NCI-H146 (cell line): Measurements from ENCODE around the gene CELF1.

ENCODE experiments used
- DNase-seq: peaks from one replicate; lab custom pipeline; 2025; lab: John Stamatoyannopoulos, UW

Gene CELF1

DNA sequence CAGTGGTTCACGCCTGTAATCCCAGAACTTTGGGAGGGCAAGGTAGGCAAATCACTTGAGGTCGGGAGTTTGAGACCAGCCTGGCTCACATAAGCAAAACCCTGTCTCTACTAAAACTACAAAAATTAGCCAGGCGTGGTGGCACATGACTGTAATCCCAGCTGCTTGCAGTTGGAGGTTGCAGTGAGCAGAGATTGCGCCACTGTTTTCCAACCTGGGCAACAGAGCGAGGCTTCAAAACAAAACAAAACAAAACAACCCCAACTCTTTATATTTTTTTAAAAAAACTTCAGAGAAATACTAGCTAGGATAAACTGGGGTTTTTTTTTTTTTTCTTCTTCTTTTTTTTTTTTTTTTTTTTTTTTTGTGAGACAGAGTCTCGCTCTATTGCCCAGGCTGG, 72.2 kb downstream of the CELF1 start:
- DNase-seq, result no peak

GRCh38 chr11:47478651-47479329, 74.1 kb downstream of the CELF1 start:
- no peak for DNase-seq

GRCh38 chr11:47477753-47478152, 75.2 kb downstream of the CELF1 start:
- no peak for DNase-seq

GRCh38 chr11:47477323-47477722, 75.6 kb downstream of the CELF1 start:
- no peak for DNase-seq

- DNase-seq, result no peak
These were observed 82.3 kb downstream of the CELF1 start for GRCh38 chr11:47470671-47471070.

DNA sequence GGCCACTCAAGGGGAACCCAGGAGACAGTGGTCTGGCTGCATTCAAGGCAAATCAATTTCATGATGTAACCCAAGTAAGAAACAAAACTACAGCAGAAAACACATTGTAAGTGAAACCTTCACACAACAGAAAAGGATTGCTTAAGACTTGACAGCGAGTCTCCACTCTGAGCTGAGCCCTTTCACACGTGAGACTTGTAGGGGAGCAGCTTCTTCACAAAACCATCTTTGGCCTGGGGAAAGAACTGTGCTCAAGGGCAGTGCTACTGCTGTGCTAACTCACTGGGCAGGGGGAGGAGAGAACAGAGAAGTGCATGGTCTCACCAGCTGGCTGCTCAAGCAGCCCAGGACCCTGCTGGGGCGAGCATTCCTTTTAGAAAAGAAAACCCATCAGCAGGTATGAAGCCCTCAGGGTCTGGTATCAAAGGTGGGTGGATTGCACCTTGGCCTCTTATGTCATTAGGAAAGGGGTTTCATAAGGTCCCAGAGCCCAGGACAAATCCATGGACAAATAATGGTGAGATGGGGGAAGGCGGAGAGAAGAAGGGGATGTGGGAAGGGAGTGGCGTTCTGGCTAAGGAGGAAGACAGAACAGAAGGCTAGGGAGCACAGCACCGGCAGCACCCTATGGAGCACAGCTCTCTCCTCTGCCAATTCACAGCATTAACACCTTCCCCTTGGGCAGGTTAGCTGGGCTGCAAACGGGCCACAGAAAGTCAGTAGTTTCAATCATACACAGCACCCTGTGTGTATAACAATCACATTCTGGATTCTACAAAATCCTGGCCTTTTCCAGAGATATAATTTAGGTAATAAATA, 83.4 kb downstream of the CELF1 start:
- no peak for DNase-seq

- DNase-seq, result no peak
These were observed 84.2 kb downstream of the CELF1 start for GRCh38 chr11:47468598-47469214.

GRCh38 chr11:47467357-47467756, 85.6 kb downstream of the CELF1 start:
- DNase-seq, result peak; percentile 91

GRCh38 chr11:47466701-47467250, 86.2 kb downstream of the CELF1 start:
- peak; percentile 88 for DNase-seq

- DNase-seq, result no peak
These were observed 86.7 kb downstream of the CELF1 start for GRCh38 chr11:47466201-47466600.

DNA sequence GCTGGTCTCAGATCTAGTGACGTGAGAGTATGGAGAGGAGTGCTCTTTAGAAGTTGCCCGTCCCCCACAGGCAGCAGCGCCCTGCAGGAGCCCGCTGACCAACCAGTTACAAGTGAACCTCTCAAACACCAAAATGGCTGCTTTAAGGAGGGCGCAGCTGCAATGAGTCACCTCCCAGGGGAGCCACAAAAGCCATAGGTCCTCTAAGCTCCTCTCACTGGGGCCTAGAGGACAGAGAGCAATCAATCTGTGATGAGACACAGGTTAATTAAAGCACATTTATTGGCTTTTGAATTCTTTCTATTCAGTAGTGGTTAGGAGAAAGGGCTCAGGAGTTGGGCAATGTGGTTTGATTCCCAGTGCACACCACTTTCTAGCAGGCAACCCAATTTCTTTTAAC, 88.4 kb downstream of the CELF1 start:
- peak; percentile 57 for DNase-seq

GRCh38 chr11:47461876-47462275, 91.1 kb downstream of the CELF1 start:
- no peak for DNase-seq

- no peak for DNase-seq
These were observed 92.2 kb downstream of the CELF1 start for GRCh38 chr11:47460571-47461235.

DNA sequence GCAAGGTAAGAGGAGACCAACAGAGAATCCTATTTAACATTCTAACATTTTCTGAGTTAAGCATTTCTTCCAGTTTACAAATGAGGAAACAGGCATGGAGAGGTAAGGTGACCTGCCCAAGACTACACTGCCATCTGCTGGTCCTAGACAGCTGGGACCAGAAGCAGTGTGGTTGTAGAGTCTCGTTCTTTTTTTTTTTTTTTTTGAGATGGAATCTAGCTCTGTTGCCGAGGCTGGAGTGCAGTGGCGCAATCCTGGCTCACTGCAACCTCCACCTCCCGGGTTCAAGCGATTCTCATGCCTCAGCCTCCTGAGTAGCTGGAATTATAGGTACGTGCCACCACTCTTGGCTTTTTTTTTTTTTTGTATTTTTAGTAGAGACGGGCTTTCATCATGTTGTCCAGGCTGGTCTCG, 98.7 kb downstream of the CELF1 start:
- peak; percentile 72 for DNase-seq

DNA sequence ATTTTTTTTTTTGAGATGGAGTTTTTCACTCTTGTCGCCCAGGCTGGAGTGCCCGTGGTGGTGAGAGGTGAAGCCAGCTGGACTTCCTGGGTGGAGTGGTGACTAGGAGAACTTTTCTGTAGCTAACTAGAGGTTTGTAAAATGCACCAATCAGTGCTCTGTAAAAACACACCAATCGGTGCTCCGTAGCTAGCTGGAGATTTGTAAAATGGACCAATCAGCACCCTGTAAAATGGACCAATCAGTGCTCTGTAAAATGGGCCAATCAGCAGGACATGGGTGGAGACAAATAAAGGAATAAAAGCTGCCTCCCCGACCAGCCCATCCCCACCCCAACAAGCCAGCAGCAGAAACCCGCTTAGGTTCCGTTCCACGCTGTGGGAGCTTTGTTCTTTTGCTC, 99.6 kb downstream of the CELF1 start:
- no peak for DNase-seq

DNA sequence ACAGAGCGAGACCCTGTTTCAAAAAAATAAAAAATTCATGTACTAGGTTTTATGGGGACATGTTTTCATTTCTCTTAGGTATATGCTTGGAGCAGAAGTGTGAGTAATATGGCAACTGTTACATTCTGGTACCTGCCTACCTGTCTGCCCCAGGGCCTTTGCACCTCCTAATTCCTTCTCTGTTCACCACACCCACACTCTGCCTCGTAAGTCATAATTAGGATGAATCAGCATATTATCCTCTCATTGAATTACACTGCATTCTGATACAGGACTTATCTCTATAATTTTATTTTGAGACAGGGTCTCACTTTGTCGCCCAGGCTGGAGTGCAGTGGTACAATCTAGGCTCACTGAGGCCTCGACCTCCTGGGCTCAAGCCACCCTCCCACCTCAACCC, 100.9 kb downstream of the CELF1 start:
- no peak for DNase-seq

GRCh38 chr11:47451436-47451835, 101.5 kb downstream of the CELF1 start:
- DNase-seq, result no peak

- DNase-seq, result no peak
These were observed 103.4 kb downstream of the CELF1 start for GRCh38 chr11:47449541-47449940.

DNA sequence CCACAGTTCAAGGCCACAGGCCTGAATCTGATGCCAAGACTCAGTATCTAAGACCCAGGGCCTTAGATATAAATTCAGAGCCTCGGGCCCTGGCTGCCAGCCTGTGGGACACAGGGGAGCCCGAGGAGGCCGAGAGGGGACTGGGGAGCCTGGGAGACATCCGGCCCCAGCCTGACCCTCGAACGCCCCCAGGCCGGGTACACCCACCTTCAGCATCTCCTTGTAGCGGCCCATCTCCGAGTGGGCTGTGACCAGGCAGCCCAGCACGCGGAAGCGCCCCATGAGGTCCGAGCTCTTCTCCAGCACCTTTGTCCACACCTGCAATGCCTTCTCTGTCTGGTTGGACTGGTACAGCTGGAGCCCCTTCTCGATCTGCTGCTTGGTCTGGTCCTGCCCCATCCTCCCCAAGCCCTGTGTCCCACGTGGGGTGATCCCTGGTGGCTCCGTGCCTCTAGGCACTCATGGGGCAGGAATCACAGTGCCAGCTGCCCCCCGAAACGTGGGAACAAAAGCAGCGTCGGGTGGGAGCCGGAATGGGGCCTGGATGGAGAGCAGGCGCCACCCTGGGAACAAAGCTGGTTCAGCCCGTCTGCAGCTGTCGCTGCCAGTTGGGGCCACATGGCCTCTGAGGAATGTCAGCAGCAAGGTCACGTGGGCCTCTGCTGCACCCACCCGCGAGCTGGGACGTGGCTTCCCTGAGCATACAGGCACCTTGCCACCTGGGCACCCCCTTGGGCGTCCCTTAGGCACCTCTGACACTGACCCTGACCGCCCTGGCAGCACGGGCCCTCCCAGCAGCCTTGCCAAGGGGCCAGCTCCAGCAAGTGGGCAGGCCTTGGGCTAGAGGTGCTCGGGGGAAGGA, 104.1 kb downstream of the CELF1 start, which contains the start of gene RAPSN:
Gene RAPSN (minus strand): TSS at position 571 of the 862 bp plus-strand sequence. CDS start 172 bp downstream, at position 399.
- DNase-seq, result no peak

- DNase-seq, result no peak
These were observed 105.0 kb downstream of the CELF1 start for GRCh38 chr11:47447906-47448305.

DNA sequence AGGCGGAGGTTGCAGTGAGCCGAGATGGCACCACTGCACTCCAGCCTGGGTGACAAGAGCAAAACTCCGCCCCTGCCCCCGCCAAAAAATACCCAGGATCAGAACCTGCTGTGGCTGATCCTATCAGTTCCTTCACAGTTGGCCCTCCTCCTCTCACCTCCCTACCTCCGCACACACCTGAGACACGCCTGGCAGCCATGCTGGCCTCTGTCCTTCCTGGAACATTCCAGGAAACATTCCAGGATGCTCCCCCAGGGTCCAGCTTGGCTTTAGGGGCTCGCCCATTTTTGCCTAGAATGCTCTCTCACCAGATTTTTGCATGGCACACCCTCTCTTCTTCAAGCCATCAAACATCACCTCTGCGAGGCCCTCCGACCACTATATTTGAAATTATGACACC, 106.1 kb downstream of the CELF1 start:
- DNase-seq, result no peak
